NCI-H128 (cell line): Measurements from ENCODE around the gene AMIGO2.
"Not testable (repeated sequence)": the region's sequence is repeated elsewhere in the genome, so short reads cannot be mapped to it uniquely, and the experiment has no call there.

ENCODE experiments used
- DNase-seq: peaks from one replicate; lab custom pipeline; 2025; ENCODE audit not compliant: unreplicated experiment; lab: John Stamatoyannopoulos, UW

Gene AMIGO2

GRCh38 chr12:47079468-47079980 lies at the start of gene AMIGO2, which contains the start of gene PCED1B:
Gene AMIGO2, minus strand, starts transcription at chr12:47079959. Its CDS starts 957 bp downstream, at chr12:47079002.
Gene PCED1B, plus strand, starts transcription at chr12:47079621. Its CDS starts 155,443 bp downstream, at chr12:47235064.
- DNase-seq: no peak

GRCh38 chr12:47126246-47126645 lies 46.5 kb upstream of the AMIGO2 start:
- DNase-seq: no peak

GRCh38 chr12:47124451-47124850 lies 44.7 kb upstream of the AMIGO2 start:
- no peak for DNase-seq

- no peak for DNase-seq
Observed at GRCh38 chr12:47123730-47124129, 44.0 kb upstream of the AMIGO2 start.

- DNase-seq: no peak
Observed at GRCh38 chr12:47122602-47123001, 42.8 kb upstream of the AMIGO2 start.

GRCh38 chr12:47121146-47121545 lies 41.4 kb upstream of the AMIGO2 start:
- DNase-seq: no peak

- DNase-seq: no peak
Observed at GRCh38 chr12:47120736-47121135, 41.0 kb upstream of the AMIGO2 start.

- not testable (repeated sequence) for DNase-seq
Observed at GRCh38 chr12:47117305-47117704, 37.5 kb upstream of the AMIGO2 start.

GRCh38 chr12:47114481-47114892 lies 34.7 kb upstream of the AMIGO2 start:
- no peak for DNase-seq

GRCh38 chr12:47112679-47113078 lies 32.9 kb upstream of the AMIGO2 start:
- no peak for DNase-seq

GRCh38 chr12:47111854-47112253 lies 32.1 kb upstream of the AMIGO2 start:
- DNase-seq: no peak

GRCh38 chr12:47111392-47111778 lies 31.6 kb upstream of the AMIGO2 start:
- DNase-seq: no peak

GRCh38 chr12:47110718-47111391 lies 31.1 kb upstream of the AMIGO2 start:
- DNase-seq: no peak

GRCh38 chr12:47110011-47110541 lies 30.3 kb upstream of the AMIGO2 start:
- DNase-seq: no peak

GRCh38 chr12:47107926-47108325 lies 28.2 kb upstream of the AMIGO2 start:
- no peak for DNase-seq

- DNase-seq: no peak
Observed at GRCh38 chr12:47107446-47107845, 27.7 kb upstream of the AMIGO2 start.

- no peak for DNase-seq
Observed at GRCh38 chr12:47105914-47106674, 26.3 kb upstream of the AMIGO2 start.

- no peak for DNase-seq
Observed at GRCh38 chr12:47102845-47103651, 23.3 kb upstream of the AMIGO2 start.

GRCh38 chr12:47102406-47102805 lies 22.6 kb upstream of the AMIGO2 start:
- no peak for DNase-seq

- DNase-seq: no peak
Observed at GRCh38 chr12:47100160-47100559, 20.4 kb upstream of the AMIGO2 start.

GRCh38 chr12:47099610-47100009 lies 19.9 kb upstream of the AMIGO2 start:
- DNase-seq: no peak
